ENCODE measurements around the gene OVOL1.

OVOL1 gene

DNA sequence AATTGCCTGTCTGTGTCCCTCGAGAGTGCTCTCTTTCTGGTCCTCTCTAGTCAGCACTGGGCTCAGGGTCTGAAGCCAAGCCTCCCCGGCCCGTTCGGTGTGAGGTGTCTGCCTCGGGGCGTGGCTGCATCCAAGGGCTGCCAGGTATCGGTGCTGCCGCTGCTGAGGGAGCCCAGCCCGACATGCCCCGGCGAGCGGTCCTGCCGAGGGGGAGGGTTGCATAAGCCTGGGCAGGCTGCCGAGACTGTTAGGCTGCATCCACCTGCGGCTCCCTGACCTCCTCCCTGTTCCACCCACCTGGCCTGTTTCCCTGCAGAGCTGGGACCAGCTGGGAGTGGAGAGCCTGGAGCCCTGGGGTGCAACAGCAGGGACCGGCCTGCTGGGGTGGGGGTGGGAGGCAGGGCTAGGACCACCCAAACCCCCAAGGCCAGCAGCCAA, 6.3 kb downstream of the OVOL1 start:
- DNase-seq: no peak

DNA sequence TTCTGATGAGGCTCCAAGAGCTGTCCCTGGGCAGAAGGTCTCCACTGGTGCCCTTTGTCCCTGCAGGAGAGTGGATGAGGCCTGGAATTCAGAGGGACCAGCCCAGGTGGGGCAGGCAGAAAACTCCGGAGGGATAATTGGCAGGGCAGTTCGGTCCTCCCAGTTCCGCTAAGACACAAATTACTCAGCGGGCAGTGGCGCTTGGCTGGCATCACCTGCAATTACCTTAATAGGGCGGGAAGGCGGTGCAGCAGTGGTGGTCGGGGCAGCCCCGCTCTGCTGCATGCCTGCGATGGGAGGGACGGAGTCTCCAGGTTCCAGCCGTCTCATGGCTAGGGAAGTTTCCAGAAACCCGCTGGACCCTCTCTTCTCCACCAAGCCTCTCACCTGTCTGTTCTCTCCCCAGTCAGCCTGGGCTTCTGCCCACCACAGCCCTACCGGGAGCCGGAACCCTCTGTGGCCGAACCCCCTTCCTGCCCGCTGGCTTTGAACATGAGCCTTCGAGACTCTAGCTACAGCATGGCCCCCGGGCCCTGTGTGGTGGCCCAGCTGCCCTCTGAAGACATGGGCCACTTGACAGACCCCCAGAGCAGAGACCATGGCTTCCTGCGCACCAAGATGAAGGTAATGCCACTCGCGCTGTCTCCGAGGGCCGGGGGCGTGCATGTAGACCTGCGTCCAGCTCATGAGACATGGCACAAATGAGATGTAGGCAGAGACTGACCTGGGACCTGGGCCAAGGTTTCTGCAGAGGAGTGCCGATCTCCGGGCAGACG, 7.0 kb downstream of the OVOL1 start:
- DNase-seq: no peak

DNA sequence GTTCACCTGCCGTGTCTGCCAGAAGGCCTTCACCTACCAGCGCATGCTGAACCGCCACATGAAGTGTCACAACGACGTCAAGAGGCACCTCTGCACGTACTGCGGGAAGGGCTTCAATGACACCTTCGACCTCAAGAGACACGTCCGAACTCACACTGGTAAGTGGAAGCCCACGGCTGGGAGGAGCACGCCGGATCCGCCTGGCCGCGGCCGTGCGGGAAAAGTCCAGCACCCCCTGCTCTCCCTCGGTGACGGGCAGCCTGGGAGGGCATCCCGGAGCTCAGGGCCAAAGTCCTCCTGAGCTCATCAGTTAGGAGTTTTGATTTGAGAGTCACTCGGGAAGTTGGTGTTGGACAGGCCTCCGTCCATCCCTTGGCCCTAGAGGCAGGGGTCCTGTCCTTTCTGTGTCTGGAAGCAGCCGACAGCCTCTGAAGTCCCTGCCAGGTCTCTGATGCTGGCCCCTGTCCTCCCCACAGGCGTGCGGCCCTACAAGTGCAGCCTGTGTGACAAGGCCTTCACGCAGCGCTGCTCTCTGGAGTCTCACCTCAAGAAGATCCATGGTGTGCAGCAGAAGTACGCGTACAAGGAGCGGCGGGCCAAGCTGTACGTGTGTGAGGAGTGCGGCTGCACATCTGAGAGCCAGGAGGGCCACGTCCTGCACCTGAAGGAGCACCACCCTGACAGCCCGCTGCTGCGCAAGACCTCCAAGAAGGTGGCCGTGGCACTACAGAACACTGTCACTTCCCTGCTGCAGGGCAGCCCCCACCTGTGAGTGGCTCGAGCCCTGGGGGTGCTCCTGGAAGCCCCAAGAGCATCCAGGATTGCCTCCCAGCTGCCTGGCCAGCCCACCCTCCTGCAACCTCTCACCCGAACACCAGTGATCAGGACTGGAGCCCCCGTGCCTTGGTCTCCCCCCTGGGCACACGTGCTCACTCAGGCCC, 8.0 kb downstream of the OVOL1 start:
- DNase-seq: no peak

DNA sequence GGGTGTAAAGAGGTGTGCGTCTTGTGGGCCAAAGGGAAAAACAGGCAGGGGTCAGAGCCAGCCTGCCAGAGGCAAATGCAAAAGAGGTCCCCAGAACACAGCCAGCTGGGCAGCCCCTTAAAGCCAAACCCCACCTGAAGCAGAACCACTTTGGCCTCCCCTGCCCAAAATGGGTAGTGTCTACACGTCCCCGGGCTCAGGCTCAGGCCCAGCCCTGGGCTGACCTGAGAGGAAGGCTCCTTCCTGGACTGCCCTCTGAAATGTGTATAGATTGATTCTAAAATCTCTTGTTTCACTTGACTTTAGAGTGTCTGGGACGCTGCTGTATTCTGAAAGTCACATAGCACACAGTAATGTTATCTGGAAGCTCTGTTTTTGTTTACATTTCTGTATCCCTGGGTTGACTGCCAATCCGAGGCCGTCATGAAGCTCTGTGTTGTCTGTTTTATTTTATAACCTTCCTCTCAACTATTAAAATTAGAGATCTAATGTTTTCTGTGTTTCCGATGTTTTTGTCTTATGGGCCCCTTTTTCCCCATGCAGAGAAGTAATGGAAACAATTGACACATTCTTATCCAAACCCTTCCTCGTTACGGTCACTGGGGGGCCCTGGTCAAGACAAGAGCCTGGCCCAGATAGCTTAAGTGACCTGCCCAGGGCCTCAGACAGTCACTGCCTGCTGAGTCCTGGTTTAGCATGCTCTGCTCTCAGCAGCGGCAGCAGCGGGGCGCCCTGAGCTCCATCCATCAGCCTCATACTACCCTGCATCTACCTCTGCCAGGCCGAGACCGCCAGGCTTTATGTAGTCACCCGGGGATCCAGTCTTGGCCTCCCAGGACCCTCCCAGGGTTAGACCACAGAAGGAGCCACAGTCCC, 10.1 kb downstream of the OVOL1 start:
- no peak for DNase-seq

DNA sequence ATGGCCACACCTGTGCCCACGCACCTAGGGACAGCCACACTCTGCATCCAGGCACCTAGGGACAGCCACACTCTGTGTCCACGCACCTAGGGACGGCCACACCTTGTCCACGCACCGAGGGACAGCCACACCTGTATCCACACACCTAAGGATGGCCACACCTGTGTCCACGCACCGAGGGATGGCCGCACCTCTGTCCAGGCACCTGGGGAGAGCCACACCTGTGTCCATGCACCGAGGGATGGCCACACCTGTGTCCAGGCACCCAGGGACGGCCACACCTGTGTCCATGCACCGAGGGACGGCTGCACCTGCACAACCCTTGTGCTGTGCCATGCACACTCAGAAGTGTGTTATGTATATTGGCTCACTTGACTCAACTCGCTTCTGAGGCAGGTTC, 10.8 kb downstream of the OVOL1 start:
- no peak for DNase-seq

DNA sequence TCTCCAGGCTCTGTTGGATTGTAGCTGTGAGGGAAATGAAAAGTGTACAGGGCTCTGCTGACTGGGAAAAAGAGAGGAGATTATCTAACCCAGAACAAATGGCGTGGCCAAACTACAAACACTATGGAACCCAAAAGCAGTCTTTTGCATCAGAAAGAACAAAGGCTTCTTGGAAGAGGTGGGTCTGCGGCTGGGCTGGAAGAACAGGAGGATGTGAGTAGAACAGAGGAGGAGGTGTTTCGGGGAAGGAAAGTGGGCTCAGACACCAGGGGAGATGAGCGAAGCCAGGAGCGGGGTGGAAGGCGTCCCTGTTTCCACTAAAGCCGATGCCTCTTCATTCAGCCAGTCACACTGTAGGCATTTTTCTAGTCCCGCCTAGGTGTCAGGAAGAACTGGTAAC, 12.0 kb downstream of the OVOL1 start:
- no peak for DNase-seq

DNA sequence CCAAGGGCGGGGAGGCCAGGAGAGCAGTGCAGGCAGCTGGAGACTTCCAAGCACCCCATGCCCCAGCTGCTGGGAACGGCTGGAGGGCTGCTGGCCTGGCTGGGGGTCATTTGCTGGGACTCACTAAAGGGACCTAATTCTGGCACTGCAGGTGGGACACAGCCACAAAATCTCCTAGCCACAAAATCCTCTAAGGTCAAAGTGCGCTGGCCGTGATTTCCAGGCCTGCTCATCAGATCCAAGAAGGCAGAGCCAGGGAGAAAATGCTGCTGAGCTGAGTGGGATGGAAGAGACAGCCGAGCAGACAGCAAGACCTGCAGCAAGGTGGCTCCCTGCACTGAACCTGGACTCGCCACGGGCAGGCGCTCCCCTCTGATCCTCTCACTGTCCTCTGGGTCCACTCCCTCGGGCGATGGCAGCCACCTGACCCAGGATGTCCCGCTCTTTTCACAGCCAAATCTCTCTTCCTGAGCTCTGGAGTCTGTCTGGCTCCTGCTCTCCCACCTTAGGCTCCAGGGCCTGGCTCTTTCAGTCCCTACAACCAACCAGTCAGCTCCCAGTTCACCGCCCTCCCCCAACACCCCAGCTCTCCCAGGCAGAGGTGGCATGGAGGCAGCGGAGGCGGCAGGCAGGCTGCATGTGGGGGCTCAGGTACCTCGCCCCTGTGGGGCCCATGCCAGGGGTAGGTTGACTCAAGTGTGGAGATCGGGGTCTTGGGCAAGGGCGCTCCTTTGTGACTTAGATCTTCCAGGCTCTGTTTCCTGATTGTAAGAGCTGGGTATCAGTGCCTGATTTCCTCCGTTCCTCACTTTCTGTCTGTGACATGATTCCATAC, 14.5 kb downstream of the OVOL1 start:
- no peak for DNase-seq

DNA sequence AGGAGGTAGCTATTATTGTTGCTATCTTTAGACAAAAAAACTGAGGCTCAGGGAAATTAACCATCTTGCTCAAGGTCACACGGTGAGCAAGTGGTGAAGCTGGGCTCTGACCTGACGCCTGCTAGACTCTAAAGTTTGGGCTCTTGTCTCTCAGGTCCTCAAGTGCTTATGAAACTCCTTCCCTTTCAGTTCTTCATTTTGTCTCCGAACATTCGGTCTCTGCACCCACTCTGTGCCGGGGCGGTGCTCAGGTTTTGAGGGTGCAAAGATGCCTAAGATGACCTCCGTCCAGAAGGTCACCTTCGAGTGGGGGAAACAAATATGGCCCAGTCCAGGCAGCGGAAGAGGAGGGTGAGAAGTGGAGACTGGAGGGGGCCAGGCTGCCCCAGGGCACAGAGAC, 16.0 kb downstream of the OVOL1 start:
- DNase-seq: no peak

DNA sequence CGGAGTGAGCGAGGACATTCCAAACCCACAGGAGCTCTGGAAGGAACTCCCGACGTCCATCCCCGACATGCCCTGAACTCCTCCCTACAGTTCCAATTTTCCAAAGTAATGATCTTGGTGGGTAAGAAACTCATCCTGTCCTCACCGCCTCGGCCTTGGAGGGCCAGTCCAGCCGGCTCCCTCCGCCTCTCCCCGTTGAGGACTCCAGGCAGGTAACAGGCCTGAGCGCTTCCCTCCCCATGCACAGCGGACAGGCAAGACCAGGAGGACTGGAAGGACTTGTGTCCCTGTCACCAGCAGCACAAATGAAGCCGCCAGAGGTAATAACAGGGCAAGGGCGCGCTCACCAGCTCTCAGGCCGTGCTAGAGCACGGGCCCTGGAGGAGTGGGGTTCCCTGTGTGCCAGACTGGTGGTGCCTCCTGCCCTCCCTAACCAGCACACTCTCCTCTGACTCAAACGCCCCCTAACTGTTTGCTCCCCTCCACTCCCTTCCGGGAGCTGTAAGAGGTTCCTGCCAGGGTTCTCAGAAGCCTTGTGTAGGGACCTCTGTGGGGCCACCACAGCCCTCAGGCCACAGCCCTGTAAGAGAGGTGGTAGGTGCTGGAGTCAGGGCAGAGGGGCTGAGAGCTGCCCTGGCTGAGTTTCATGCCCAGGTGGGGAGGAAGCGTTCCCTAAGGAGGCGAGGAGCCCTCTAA, 17.1 kb downstream of the OVOL1 start:
- DNase-seq: no peak

DNA sequence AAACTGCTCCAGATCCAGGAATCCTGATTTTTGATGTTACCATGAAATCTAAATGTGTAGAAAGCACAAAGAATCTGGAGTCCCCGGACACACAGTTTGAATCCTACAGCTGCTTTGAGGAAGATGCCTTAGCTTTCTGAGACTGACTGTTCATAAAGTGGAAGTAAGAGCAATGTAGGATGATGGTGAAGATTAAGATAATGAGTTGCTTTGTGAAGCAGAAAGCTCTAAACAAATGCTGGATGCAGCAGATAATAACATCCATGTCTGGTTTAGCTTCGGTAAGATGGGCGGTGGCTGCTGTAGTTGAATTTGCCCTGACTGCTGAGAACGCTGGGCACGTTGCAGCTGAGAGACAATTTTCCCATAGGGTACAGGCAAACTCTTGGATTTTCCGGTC, 20.1 kb downstream of the OVOL1 start:
- DNase-seq: no peak

DNA sequence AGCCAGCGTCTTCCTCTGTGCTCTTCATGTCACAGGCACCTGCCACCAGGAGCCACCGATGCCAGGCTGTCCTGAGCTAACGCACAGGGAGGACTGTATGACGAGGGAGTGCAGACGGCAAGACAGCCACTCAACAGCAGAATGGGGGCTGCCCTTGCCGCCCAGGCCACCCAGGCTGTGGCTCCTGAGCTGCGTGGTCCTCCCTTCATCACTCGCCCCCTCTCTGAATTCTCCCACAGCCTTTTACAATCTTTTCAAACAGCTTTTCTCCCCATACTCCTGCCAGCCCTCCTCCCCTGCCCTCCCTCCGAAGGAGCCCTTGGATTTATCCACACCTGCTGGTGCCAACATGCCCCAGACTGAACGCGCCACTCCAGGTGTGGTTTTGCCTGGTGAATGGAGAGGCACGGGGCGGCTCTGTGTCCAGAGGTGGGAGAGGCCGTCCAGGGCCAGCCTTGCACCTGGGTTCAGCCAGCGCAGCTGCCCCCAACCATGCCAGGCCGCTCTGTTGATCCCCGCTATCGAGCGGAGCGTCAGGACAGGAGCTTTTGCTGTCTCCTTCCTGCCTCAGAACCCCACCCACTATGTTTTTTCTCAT, 22.0 kb downstream of the OVOL1 start:
- DNase-seq: no peak

DNA sequence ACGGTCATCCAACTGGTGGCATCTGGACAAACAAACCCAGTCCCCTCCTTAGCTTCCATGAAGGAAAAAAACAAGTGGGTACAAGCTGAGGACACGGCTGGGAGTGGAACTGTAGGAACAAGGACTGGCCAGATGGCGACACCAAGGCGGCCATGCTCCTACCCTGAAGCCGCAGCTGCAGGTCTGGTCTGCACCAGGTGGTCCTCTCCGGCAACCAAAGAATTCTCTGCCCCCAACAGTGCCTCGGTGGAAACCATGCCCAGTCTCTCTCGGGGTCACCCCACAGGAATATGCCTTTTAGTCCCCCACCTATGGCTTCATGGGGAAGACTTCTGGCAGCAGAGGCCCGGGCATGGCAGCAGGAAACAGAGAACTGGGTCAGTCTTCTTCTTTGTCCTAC, 22.6 kb downstream of the OVOL1 start:
- no peak for DNase-seq

DNA sequence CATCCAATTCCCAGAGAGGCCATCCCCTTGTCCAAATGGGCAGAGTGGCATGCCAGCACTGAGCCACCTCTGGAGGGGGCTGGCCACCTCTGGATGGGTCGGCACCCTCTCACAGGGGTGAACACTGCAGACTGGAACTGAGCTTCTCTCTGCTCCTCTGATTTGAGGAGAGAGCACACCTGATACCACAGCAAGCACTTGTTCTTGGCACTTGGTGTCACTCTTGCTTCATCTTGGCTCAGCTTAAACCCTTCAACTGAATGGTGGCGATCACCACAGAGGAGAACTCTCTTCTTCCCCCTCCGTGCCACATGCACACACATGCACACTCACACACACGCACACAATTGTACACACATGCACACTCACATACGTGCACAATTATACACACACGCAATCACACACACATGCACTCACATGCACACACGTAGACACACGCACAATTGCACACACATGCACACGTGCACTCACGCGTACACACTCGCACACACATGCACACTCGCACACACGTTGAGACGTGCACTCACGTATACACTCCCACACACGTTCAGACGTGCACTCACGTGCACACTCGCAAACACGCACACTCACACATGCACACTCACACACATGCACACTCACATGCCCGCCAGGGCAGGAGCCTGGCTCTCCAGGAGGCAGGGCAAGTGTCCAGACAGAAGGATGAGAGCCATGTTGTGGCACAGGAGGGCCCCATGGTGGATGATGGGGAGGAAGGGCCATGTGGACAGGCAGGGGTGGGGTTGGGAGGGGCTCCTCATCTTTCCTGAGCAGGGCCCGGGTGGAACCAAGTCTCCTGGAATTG, 23.4 kb downstream of the OVOL1 start:
- DNase-seq: no peak

DNA sequence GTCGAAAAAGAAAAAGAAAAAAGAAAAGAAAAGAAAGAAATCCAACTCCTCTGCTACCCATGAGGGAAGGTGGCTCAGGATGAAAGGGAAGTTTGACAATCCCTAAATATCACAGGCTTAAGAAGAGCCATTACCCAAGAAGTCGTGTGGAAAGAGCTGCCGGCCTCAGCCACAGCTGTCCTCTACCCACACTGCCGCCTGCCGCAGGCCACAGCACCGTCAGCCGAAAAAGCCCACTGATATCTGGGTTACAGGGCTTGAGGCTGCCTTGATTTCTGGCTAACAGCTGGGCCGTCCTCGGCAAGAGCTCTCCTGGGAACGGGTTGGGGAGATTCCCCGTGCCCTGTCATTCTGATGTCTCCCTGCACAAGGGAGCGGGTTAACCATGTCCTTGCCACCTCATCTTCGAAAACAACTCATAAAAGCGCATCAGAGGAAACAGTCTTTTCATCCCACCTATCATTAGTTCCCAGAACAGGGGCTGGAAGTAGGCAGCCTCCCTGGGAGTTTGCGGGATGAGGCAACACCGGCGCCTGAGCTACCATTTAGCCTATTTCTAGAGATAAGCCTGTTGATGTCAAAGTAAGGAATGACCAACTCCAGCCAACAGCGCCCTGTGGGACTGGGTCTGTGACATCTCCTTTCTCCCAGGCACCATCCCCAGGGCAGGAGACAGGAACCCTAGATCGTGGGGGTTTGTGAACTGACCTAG, 25.1 kb downstream of the OVOL1 start:
- no peak for DNase-seq

DNA sequence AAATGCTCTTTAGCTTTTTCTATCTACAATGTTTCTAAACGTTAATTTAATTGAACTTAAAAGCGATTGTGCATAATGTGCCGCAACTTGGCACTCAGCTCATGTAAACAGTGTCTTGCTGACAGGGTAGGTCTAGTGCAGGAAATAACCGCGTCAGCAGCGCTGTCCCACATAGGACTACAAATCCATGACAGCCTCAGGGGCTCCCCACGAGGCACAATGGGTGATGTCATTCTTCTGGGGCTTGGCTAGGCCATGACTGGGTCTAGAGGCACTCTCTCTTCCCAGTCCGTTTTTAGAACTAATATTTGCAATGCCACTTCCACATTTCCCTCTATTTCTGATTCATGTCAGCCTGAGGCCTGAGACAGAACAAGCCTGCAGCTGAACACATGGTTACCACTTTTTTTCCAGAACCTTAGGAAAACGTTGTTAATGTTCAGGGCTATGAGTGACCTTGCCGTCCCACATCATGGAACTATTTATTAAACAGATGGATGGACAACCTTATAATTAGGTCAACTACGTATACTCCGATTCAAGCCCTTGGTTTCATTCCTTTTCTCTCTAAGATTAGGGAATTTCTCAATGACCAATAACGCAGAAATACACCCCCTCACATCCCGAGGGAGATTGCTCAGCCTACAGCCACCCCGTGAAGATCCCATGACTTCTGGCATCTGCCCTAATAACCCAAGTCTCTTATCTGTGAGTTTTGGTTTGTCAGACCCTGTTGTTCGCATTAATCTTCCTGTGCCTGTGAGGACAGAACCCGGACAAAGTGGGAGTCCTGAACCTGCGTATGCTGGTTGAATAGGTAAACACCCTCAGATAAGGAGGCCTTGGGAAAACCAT, 27.5 kb downstream of the OVOL1 start:
- no peak for DNase-seq

DNA sequence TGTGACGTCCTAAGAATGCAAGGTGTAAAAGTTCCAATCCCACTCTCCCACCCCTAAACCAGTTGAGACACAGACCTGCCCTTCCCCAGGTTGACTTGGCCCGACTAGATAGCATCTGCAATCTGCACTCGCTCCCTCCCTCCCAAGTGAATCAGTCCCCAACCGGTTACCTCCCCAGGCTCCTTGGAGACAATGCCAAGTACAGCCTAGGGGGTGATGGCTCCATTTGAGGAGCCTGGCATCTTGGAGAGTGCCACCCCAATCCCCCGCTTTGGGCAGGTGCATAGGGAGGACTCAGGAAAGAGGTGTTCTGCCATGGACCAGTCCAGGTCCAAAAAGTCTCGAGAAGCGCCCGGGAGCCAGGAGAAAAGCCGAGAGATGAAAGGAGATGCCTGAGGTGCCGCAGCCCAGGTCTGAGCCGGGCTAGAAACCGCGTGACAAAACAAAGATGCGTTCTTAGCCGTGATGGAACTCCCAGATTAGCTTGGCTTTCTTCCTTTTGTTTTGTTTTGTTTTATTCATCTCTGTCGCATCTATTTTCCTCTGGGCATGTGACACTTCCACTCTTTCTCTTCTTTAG, 28.2 kb downstream of the OVOL1 start:
- no peak for DNase-seq

DNA sequence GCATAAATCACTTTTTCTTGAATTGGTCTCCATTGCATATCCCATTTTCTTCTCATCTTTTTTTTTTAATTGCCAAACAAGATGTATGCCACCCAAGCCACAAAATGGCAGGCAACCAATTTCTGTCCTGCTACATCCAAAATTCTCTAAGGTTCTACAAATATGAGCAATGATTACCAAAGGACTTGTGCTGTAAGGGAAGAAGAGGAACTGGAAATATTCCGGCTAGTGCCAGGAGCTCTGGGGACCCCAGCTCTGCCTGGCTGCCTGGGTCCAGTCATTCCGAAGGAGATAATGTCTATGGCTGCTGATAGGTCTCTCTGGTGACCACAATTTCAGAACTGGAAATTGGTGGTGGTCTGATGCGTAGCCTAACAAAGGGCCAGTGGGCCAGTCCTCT, 29.8 kb downstream of the OVOL1 start:
- no peak for DNase-seq

DNA sequence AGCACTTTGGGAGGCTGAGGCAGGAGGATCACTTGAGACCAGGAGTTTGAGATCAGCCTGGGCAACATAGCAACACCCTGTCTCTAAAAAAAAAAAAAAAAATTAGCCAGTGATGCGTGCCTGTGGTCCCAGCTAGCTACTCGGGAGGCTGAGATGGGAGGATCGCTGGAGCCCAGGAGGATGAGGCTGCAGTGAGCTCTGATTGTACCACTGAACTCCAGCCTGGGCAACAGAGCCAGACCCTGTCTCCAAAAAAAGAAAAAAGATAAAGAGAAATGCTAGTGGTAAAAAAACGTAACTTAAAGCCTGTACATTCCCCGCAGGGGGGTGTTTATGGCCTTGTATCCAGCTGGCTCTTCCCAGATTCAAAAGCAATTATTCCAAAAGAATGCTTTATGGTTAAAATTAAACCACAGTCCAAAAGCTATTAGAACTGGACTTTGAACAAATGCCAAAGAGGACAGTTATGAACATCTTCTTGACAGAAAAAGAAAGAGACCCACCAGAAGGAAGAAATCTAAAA, 30.5 kb downstream of the OVOL1 start:
- DNase-seq: no peak
